Liver (tissue), 3 donors: ENCODE results near the gene CREB3L2.

ENCODE experiments used
- CTCF ChIP-seq: fragments of 150-350 bp; IDR thresholded peaks from 2 replicates; pipeline ENCODE4 v1.5.1; 2017; ENCODE audit warnings: improper control_type of control experiment, low read depth, low read length; ENCODE audit not compliant: missing input control
- EGR1 ChIP-seq, 2 donors: IDR thresholded peaks; 2 replicates each; pipeline ENCODE4 v1.6.1; 2016 to 2018; ENCODE audit warnings: antibody characterized with exemption in 2 of 2, low read depth in 2 of 2
- JUND ChIP-seq, 2 donors: IDR thresholded peaks; 2 replicates each; pipeline ENCODE4 v1.6.1; 2016; ENCODE audit warnings: antibody characterized with exemption in 2 of 2
- RAD21 ChIP-seq, 2 donors: IDR thresholded peaks; 2 replicates each; pipeline ENCODE4 v1.6.1; 2016; ENCODE audit warnings: antibody characterized with exemption in 2 of 2, mild to moderate bottlenecking in 2 of 2
- REST ChIP-seq: IDR thresholded peaks from 2 replicates; pipeline ENCODE4 v1.6.1; 2016; ENCODE audit warnings: antibody characterized with exemption, mild to moderate bottlenecking
- RXRA ChIP-seq, 2 donors: IDR thresholded peaks; 2 replicates each; pipeline ENCODE4 v1.6.1; 2017 to 2018; ENCODE audit warnings: antibody characterized with exemption in 2 of 2, mild to moderate bottlenecking in 1 of 2
- SP1 ChIP-seq: IDR thresholded peaks from 2 replicates; pipeline ENCODE4 v1.6.1; 2018; ENCODE audit warnings: antibody characterized with exemption, mild to moderate bottlenecking
- TAF1 ChIP-seq: conservative IDR thresholded peaks from 2 replicates; pipeline ENCODE4 v1.6.1; 2016; ENCODE audit warnings: antibody characterized with exemption, mild to moderate bottlenecking
- YY1 ChIP-seq: IDR thresholded peaks from 2 replicates; pipeline ENCODE4 v1.6.1; 2016; ENCODE audit warnings: antibody characterized with exemption, mild to moderate bottlenecking
- TF ChIP-seq, protein P1 (sequence below): IDR thresholded peaks from 2 replicates; pipeline ENCODE4 v1.6.1; 2016; ENCODE audit warnings: antibody characterized with exemption
- donor health status: healthy.
- donor health status: healthy.

DNA sequence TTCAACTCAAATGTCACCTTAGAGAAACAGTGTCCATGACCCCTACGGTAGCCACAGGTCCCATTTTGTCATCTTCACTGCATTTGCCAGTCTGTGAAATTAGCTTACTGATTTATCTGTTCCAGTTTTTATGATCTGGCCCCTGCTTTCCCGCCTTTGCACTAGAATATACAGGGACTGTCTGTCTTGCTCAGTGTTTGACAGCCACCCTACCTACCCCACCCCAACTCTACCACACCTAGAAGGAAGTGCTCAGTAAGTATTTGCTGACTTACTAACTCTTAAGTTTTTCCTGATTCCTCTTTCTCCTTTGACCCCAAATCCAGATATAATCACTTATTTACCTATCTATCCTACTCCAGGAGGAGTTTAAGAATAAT, 49.5 kb downstream of the CREB3L2 start:
- no peak for TF ChIP-seq CTCF
- TF ChIP-seq SP1, result no peak
- no peak for TF ChIP-seq TAF1
- no peak for TF ChIP-seq REST
- TF ChIP-seq RXRA (IDR thresholded peaks at IDR 0.05), result no peak
- TF ChIP-seq JUND (IDR thresholded peaks at IDR 0.05), result no peak
- TF ChIP-seq YY1, result no peak
- TF ChIP-seq EGR1 (IDR thresholded peaks at IDR 0.05; ENCODE audit: low read depth in 2 of 2), result no peak
- no peak for TF ChIP-seq RAD21 (IDR thresholded peaks at IDR 0.05)
- TF ChIP-seq, protein P1, sequence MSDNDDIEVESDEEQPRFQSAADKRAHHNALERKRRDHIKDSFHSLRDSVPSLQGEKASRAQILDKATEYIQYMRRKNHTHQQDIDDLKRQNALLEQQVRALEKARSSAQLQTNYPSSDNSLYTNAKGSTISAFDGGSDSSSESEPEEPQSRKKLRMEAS, result no peak
